Measurements from ENCODE around the gene RPL29.

The RPL29 gene

DNA sequence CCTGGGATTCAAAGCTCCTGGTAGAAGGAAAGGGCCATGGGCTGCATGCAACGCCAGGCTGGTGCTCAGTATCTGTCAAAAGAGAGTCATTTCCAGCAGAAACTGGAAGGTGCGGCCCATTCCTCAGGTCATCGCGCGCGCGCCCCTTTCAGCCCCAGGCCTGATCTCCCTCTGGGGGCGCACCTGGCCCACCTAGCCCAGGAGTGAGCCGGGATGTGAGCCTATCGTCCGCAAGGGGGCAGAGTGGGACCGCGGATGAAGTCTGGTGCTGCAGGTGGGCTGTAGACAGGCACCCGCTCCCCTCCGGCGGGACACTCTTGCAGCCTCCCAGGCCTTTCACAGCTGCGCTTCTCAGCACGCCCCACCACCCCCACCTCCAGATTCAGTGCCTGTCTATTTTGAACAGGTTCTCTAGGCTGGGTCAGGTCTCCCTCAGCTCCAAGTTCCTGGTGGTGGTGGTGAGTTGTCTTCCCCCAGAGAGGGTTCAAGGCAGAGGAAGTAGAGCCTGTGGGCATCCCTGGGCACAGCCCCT is 5.8 kb upstream of the RPL29 start:
- DNase-seq: peak; percentile 83 to 91 (median 88)
- Histone ChIP-seq H3K36me3 (ENCODE audit: control insufficient read depth in 4 of 4, insufficient read depth in 4 of 4, low read length in 3 of 4) (no peaks in the 10 kb centered on the region), H3K4me3 (ENCODE audit: control insufficient read depth in 1 of 7, extremely low read depth in 1 of 7, insufficient read depth in 4 of 7, low read depth in 2 of 7, low read length in 6 of 7) (peak overlapping the region in 2 of 7 experiments; percentile 11 to 25), H3K27me3 (replicated peaks in 2 of 5; ENCODE audit: control insufficient read depth in 4 of 5, insufficient read depth in 5 of 5, low read length in 4 of 5) (no peaks in the 10 kb centered on the region), H3K4me1 (ENCODE audit: control extremely low read depth in 1 of 4, control insufficient read depth in 4 of 4, insufficient read depth in 4 of 4, low read length in 3 of 4) (peaks cover 0 to 32% (median 19%) of the 10 kb centered on the region in 4 experiments), H3K9me3 (ENCODE audit: control extremely low read depth in 1 of 5, control insufficient read depth in 4 of 5, insufficient read depth in 2 of 5, low read depth in 1 of 5, low read length in 4 of 5) (no peaks in the 10 kb centered on the region), H3K27ac (ENCODE audit: insufficient read depth in 1 of 2, low read depth in 1 of 2, low read length in 2 of 2, poor library complexity in 1 of 2, severe bottlenecking in 2 of 2) (no peak overlapping the region)
- ChIA-PET CTCF (interaction anchor here (0.7 to 9.0 kb wide), 28 partner anchors 10 to 338 kb away, joined by 3 to 169 read pairs (median 4); partner anchors contain the start of genes ABHD14B and DUSP7), POLR2A (interaction anchor here (0.6 to 0.9 kb wide), 2 partner anchors 52 to 120 kb away, joined by 3 to 4 read pairs; no protein-coding TSS in a partner anchor)
- WGBS (ENCODE audit: insufficient coverage): 2% methylated on average over 14 of the region's 18 CpGs

DNA sequence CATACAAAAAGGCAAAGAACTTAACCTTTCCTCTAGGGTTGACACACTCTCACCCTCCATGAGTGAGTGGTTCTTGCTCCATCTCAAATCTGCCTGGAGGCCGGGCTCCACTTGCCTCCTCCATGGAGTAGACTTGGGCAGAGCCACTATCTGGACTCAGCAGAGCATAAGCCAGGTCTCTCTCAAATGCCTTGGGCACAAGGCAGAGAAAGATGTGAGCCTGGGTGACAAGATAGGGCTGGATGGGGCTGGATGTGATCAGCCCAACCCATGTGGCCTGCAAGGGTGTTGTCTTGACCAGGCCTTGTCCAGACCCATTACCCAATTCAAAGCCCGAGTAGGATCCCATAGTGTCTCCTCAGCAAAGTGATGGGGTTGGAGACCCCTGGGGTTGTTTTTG is 4.2 kb upstream of the RPL29 start:
- Histone ChIP-seq H3K27ac (ENCODE audit: insufficient read depth in 1 of 2, low read depth in 1 of 2, low read length in 2 of 2, poor library complexity in 1 of 2, severe bottlenecking in 2 of 2) (no peak overlapping the region), H3K4me1 (ENCODE audit: control extremely low read depth in 1 of 4, control insufficient read depth in 4 of 4, insufficient read depth in 4 of 4, low read length in 3 of 4) (peaks cover 3 to 20% (median 10%) of the 10 kb centered on the region in 4 experiments), H3K4me3 (ENCODE audit: control insufficient read depth in 1 of 7, extremely low read depth in 1 of 7, insufficient read depth in 4 of 7, low read depth in 2 of 7, low read length in 6 of 7) (no peak overlapping the region), H3K27me3 (replicated peaks in 2 of 5; ENCODE audit: control insufficient read depth in 4 of 5, insufficient read depth in 5 of 5, low read length in 4 of 5) (no peaks in the 10 kb centered on the region), H3K9me3 (ENCODE audit: control extremely low read depth in 1 of 5, control insufficient read depth in 4 of 5, insufficient read depth in 2 of 5, low read depth in 1 of 5, low read length in 4 of 5) (no peaks in the 10 kb centered on the region), H3K36me3 (ENCODE audit: control insufficient read depth in 4 of 4, insufficient read depth in 4 of 4, low read length in 3 of 4) (peaks cover 0 to 6% (median 0%) of the 10 kb centered on the region in 4 experiments)
- no peak for DNase-seq
- no CpG with 5 or more reads among the region's 2 CpGs for WGBS (ENCODE audit: insufficient coverage)
- ChIA-PET POLR2A (no interaction called here), CTCF (interaction anchor here (1.0 to 9.0 kb wide), 5 partner anchors 53 to 161 kb away, joined by 4 to 169 read pairs (median 50); no protein-coding TSS in a partner anchor)

DNA sequence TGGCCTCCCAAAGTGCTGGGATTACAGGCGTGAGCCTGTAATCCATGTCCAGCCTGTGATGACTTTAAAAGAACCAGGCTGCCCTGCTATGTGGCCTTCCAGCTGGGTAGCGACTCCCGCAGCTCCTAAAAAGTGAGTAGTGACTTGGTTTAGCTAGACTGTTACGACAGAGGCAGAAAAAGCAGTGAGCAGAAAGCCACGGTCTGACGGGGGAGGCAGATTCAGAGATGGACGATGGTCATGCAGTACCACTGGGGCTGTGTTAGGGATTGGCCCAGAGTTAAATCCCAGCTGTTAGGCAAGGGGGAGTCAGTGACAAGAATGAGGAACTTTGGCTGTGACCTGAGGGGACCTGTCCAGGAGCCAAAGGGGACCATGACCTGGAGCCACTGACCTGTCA is 3.1 kb upstream of the RPL29 start:
- ChIA-PET POLR2A (no interaction called here), CTCF (interaction anchor here (0.6 to 2.1 kb wide), 10 partner anchors 14 to 148 kb away, joined by 3 to 7 read pairs (median 4); partner anchors contain the start of gene ACY1)
- H3K27ac ChIP-seq (ENCODE audit: insufficient read depth in 1 of 2, low read depth in 1 of 2, low read length in 2 of 2, poor library complexity in 1 of 2, severe bottlenecking in 2 of 2): no peak overlapping the region
- peaks cover 6 to 24% (median 19%) of the 10 kb centered on the region in 4 experiments for H3K4me1 ChIP-seq (ENCODE audit: control extremely low read depth in 1 of 4, control insufficient read depth in 4 of 4, insufficient read depth in 4 of 4, low read length in 3 of 4)
- H3K27me3 ChIP-seq (replicated peaks in 2 of 5; ENCODE audit: control insufficient read depth in 4 of 5, insufficient read depth in 5 of 5, low read length in 4 of 5): no peaks in the 10 kb centered on the region
- H3K36me3 ChIP-seq (ENCODE audit: control insufficient read depth in 4 of 4, insufficient read depth in 4 of 4, low read length in 3 of 4): peaks cover 4 to 16% (median 7%) of the 10 kb centered on the region in 4 experiments
- H3K4me3 ChIP-seq (ENCODE audit: control insufficient read depth in 1 of 7, extremely low read depth in 1 of 7, insufficient read depth in 4 of 7, low read depth in 2 of 7, low read length in 6 of 7): no peak overlapping the region
- DNase-seq: no peak
- no peaks in the 10 kb centered on the region for H3K9me3 ChIP-seq (ENCODE audit: control extremely low read depth in 1 of 5, control insufficient read depth in 4 of 5, insufficient read depth in 2 of 5, low read depth in 1 of 5, low read length in 4 of 5)
- 96% methylated on average over 7 of the region's 7 CpGs for WGBS (ENCODE audit: insufficient coverage)

DNA sequence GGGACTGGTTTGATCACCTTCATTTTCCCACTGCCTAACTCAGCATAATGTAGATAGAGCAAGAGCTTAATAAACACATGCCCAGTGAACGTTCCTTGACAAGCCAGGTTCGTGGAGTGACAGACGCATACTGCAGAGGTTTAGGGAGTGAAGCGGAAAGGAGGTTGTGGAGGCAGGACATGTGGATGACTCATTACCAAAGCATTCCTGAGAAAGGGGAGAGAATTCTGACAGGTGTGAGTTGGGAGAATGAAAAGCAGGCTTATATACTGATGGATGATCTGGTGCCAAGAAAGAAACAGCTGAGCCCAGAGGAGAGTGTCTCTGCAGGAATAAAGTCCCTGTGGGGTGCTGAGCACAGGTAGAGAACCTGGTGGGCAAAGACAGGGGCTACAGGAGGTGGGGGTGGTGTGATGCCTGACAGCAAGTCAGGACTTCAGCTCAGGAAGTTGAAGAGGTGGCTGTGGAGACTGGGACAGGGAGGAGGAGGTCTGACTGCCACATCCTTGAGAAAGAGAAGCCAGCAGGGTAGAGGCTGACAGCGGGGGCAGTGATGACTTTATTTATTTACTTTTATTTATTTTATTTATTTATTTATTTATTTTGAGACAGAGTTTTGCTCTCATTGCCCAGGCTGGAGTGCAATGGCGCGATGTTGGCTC is 2.4 kb upstream of the RPL29 start:
- H3K4me1 ChIP-seq (ENCODE audit: control extremely low read depth in 1 of 4, control insufficient read depth in 4 of 4, insufficient read depth in 4 of 4, low read length in 3 of 4): peaks cover 6 to 24% (median 19%) of the 10 kb centered on the region in 4 experiments
- H3K27ac ChIP-seq (ENCODE audit: insufficient read depth in 1 of 2, low read depth in 1 of 2, low read length in 2 of 2, poor library complexity in 1 of 2, severe bottlenecking in 2 of 2): no peak overlapping the region
- no peaks in the 10 kb centered on the region for H3K27me3 ChIP-seq (replicated peaks in 2 of 5; ENCODE audit: control insufficient read depth in 4 of 5, insufficient read depth in 5 of 5, low read length in 4 of 5)
- WGBS (ENCODE audit: insufficient coverage): 87% methylated on average over 4 of the region's 7 CpGs
- H3K36me3 ChIP-seq (ENCODE audit: control insufficient read depth in 4 of 4, insufficient read depth in 4 of 4, low read length in 3 of 4): peaks cover 4 to 21% (median 10%) of the 10 kb centered on the region in 4 experiments
- H3K4me3 ChIP-seq (ENCODE audit: control insufficient read depth in 1 of 7, extremely low read depth in 1 of 7, insufficient read depth in 4 of 7, low read depth in 2 of 7, low read length in 6 of 7): no peak overlapping the region
- ChIA-PET CTCF (interaction anchor here (0.6 to 2.1 kb wide), 11 partner anchors 14 to 148 kb away, joined by 3 to 7 read pairs (median 4); partner anchors contain the start of gene ACY1), POLR2A (no interaction called here)
- H3K9me3 ChIP-seq (ENCODE audit: control extremely low read depth in 1 of 5, control insufficient read depth in 4 of 5, insufficient read depth in 2 of 5, low read depth in 1 of 5, low read length in 4 of 5): no peaks in the 10 kb centered on the region
- no peak for DNase-seq

DNA sequence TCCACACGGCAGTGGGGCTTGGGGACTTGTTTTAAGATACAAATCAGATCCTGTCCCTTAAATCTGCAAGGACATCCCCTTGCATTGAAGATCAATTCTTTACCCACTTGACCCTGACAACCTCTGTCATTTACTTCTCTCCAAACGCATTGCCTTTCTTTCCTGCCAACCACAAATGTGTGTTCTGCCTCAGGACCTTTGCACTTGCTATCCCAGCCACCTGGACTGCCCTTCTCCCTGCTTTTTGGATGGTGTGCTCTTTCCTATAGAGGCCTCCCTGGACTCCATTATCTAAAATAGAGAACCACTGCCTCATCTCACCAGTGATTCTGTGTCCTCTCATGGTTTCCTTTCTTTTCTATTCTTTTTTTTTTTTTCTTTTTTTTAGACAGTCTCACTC is 1.5 kb upstream of the RPL29 start:
- H3K27me3 ChIP-seq (replicated peaks in 2 of 5; ENCODE audit: control insufficient read depth in 4 of 5, insufficient read depth in 5 of 5, low read length in 4 of 5): no peaks in the 10 kb centered on the region
- ChIA-PET POLR2A (interaction anchor here (0.6 kb wide), 1 partner anchor 1748 kb away, joined by 3 read pairs; no protein-coding TSS in a partner anchor), CTCF (interaction anchor here (0.7 to 2.1 kb wide), 6 partner anchors 13 to 126 kb away, joined by 3 to 7 read pairs (median 4); partner anchors contain the start of gene ACY1)
- H3K36me3 ChIP-seq (ENCODE audit: control insufficient read depth in 4 of 4, insufficient read depth in 4 of 4, low read length in 3 of 4): peaks cover 8 to 29% (median 18%) of the 10 kb centered on the region in 4 experiments
- 86% methylated on average over 2 of the region's 2 CpGs for WGBS (ENCODE audit: insufficient coverage)
- H3K4me1 ChIP-seq (ENCODE audit: control extremely low read depth in 1 of 4, control insufficient read depth in 4 of 4, insufficient read depth in 4 of 4, low read length in 3 of 4): peaks cover 6 to 31% (median 20%) of the 10 kb centered on the region in 4 experiments
- H3K4me3 ChIP-seq (ENCODE audit: control insufficient read depth in 1 of 7, extremely low read depth in 1 of 7, insufficient read depth in 4 of 7, low read depth in 2 of 7, low read length in 6 of 7): no peak overlapping the region
- H3K27ac ChIP-seq (ENCODE audit: insufficient read depth in 1 of 2, low read depth in 1 of 2, low read length in 2 of 2, poor library complexity in 1 of 2, severe bottlenecking in 2 of 2): no peak overlapping the region
- no peaks in the 10 kb centered on the region for H3K9me3 ChIP-seq (ENCODE audit: control extremely low read depth in 1 of 5, control insufficient read depth in 4 of 5, insufficient read depth in 2 of 5, low read depth in 1 of 5, low read length in 4 of 5)
- no peak for DNase-seq

DNA sequence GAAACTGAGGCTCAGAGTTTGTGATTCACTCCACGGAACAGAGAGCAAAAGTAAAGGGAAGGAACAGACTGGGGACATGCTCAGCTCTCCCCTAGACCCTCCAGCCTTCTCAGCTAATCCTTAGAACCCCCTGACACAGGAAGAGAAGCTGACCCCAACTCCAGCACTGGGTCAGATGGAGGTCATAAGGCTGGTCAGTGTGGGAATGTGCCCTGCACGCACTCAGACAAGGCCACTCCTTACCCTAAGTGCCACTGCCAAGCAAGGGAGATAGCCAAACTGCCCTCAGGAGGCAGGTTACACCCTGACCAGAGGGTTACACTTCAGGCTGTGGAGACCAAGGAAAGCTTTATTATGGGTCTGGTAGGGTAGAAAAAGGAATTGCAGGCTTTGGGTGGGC is 1.2 kb downstream of the RPL29 start:
- Histone ChIP-seq H3K27me3 (replicated peaks in 2 of 5; ENCODE audit: control insufficient read depth in 4 of 5, insufficient read depth in 5 of 5, low read length in 4 of 5) (no peaks in the 10 kb centered on the region), H3K27ac (ENCODE audit: insufficient read depth in 1 of 2, low read depth in 1 of 2, low read length in 2 of 2, poor library complexity in 1 of 2, severe bottlenecking in 2 of 2) (peak overlapping the region; percentile 95 to 98), H3K36me3 (ENCODE audit: control insufficient read depth in 4 of 4, insufficient read depth in 4 of 4, low read length in 3 of 4) (peaks cover 8 to 38% (median 22%) of the 10 kb centered on the region in 4 experiments), H3K4me1 (ENCODE audit: control extremely low read depth in 1 of 4, control insufficient read depth in 4 of 4, insufficient read depth in 4 of 4, low read length in 3 of 4) (peaks cover 6 to 32% (median 15%) of the 10 kb centered on the region in 4 experiments), H3K9me3 (ENCODE audit: control extremely low read depth in 1 of 5, control insufficient read depth in 4 of 5, insufficient read depth in 2 of 5, low read depth in 1 of 5, low read length in 4 of 5) (no peaks in the 10 kb centered on the region), H3K4me3 (ENCODE audit: control insufficient read depth in 1 of 7, extremely low read depth in 1 of 7, insufficient read depth in 4 of 7, low read depth in 2 of 7, low read length in 6 of 7) (peak overlapping the region in 6 of 7 experiments; percentile 81 to 100 (median 96))
- DNase-seq: no peak
- POLR2A ChIA-PET: no interaction called here
- CTCF ChIA-PET: interaction anchor here (0.6 to 6.7 kb wide), 6 partner anchors 12 to 1103 kb away, joined by 3 to 52 read pairs (median 4); partner anchors contain the start of genes ABHD14A and ACY1
- 86% methylated on average over 2 of the region's 2 CpGs for WGBS (ENCODE audit: insufficient coverage)
